ENCODE data around the gene GDA. TPM values are rescaled to one million over a fixed set of nuclear protein-coding genes. Genes with fewer than 3 reads are reported as not detected.

GDA gene
- total RNA-seq, 1 donor from 2014 or later: 2.7 TPM

- Mint-ChIP-seq H3K4me3 (no peak overlapping the region), H3K27me3 (ENCODE audit: insufficient read depth, low read depth) (no peaks in the 10 kb centered on the region), H3K4me1 (peaks cover 7% of the 10 kb centered on the region), H3K36me3 (no peaks in the 10 kb centered on the region), H3K27ac (no peak overlapping the region), H3K9me3 (peaks cover 3% of the 10 kb centered on the region)
- Histone ChIP-seq H3K4me1 (no peaks in the 10 kb centered on the region), H3K36me3 (no peaks in the 10 kb centered on the region), H3K27ac (no peak overlapping the region), H3K4me2 (no peak overlapping the region), H2AFZ (replicated peaks) (no peak overlapping the region), H3K4me3 (no peak overlapping the region), H3K79me2 (ENCODE audit: low read depth) (no peaks in the 10 kb centered on the region), H3F3A (ENCODE audit: low read depth) (no peaks in the 10 kb centered on the region), H3K9me3 (ENCODE audit: low read depth) (no peaks in the 10 kb centered on the region), H4K20me1 (ENCODE audit: low read depth) (no peaks in the 10 kb centered on the region), H3K27me3 (no peaks in the 10 kb centered on the region), H3K9ac (no peak overlapping the region)
- no peak for TF ChIP-seq CTCF (IDR thresholded peaks at IDR 0.05)
- no peak for TF ChIP-seq EZH2 (IDR thresholded peaks at IDR 0.05)
- no peak for TF ChIP-seq EZH2phosphoT487 (IDR thresholded peaks at IDR 0.05)
- DNase-seq (ENCODE audit: low spot score): no peak
These were observed 8.7 kb upstream of the GDA start for GRCh38 chr9:72140586-72140985.

GRCh38 chr9:72141484-72141883 is 7.8 kb upstream of the GDA start:
- no peaks in the 10 kb centered on the region for H3K27me3 Mint-ChIP-seq (ENCODE audit: insufficient read depth, low read depth)
- Histone ChIP-seq H3K79me2 (ENCODE audit: low read depth) (no peaks in the 10 kb centered on the region), H3K4me3 (no peak overlapping the region), H3F3A (ENCODE audit: low read depth) (no peaks in the 10 kb centered on the region), H3K4me1 (no peaks in the 10 kb centered on the region), H3K36me3 (no peaks in the 10 kb centered on the region), H2AFZ (replicated peaks) (no peak overlapping the region), H4K20me1 (ENCODE audit: low read depth) (no peaks in the 10 kb centered on the region), H3K9me3 (ENCODE audit: low read depth) (no peaks in the 10 kb centered on the region), H3K9ac (no peak overlapping the region), H3K4me2 (no peak overlapping the region), H3K27me3 (peaks cover 2% of the 10 kb centered on the region), H3K27ac (no peak overlapping the region)
- H3K36me3 Mint-ChIP-seq: no peaks in the 10 kb centered on the region
- no peak overlapping the region for H3K27ac Mint-ChIP-seq
- H3K9me3 Mint-ChIP-seq: peaks cover 3% of the 10 kb centered on the region
- no peak for TF ChIP-seq EZH2phosphoT487 (IDR thresholded peaks at IDR 0.05)
- TF ChIP-seq CTCF (IDR thresholded peaks at IDR 0.05): no peak
- no peak for TF ChIP-seq EZH2 (IDR thresholded peaks at IDR 0.05)
- H3K4me3 Mint-ChIP-seq: no peak overlapping the region
- DNase-seq (ENCODE audit: low spot score): no peak
- H3K4me1 Mint-ChIP-seq: peaks cover 7% of the 10 kb centered on the region

- no peaks in the 10 kb centered on the region for H3K9me3 ChIP-seq (ENCODE audit: low read depth)
- no peak overlapping the region for H2AFZ ChIP-seq (replicated peaks)
- H3K4me2 ChIP-seq: no peak overlapping the region
- DNase-seq (ENCODE audit: low spot score): no peak
- H3F3A ChIP-seq (ENCODE audit: low read depth): no peaks in the 10 kb centered on the region
- peaks cover 4% of the 10 kb centered on the region for H3K4me1 ChIP-seq
- H3K27me3 Mint-ChIP-seq (ENCODE audit: insufficient read depth, low read depth): peaks cover 23% of the 10 kb centered on the region
- peaks cover 5% of the 10 kb centered on the region for H3K9me3 Mint-ChIP-seq
- TF ChIP-seq EZH2phosphoT487 (IDR thresholded peaks at IDR 0.05): no peak
- no peak for TF ChIP-seq EZH2 (IDR thresholded peaks at IDR 0.05)
- TF ChIP-seq CTCF (IDR thresholded peaks at IDR 0.05): no peak
- H3K4me1 Mint-ChIP-seq: peaks cover 16% of the 10 kb centered on the region
- no peaks in the 10 kb centered on the region for H3K79me2 ChIP-seq (ENCODE audit: low read depth)
- H3K36me3 ChIP-seq: no peaks in the 10 kb centered on the region
- no peak overlapping the region for H3K4me3 ChIP-seq
- H3K27me3 ChIP-seq: peaks cover 31% of the 10 kb centered on the region
- no peaks in the 10 kb centered on the region for H4K20me1 ChIP-seq (ENCODE audit: low read depth)
- H3K9ac ChIP-seq: no peak overlapping the region
- H3K27ac Mint-ChIP-seq: no peak overlapping the region
- no peaks in the 10 kb centered on the region for H3K36me3 Mint-ChIP-seq
- no peak overlapping the region for H3K27ac ChIP-seq
- no peak overlapping the region for H3K4me3 Mint-ChIP-seq
These were observed 4.3 kb upstream of the GDA start for GRCh38 chr9:72144756-72145492.

Data from neural progenitor cell (in vitro differentiated cells).